Stimulated activated CD4-positive, alpha-beta T cell treated with anti-CD3 and anti-CD28 coated beads, Interleukin-4, amount 100 ng/mL, for 4 hours (primary cell): ENCODE data around the gene HSPA1L.
"Not testable (repeated sequence)": the region's sequence is repeated elsewhere in the genome, so short reads cannot be mapped to it uniquely, and the experiment has no call there.

Experiments
- DNase-seq, 2 experiments: peaks; one replicate each; pipeline ENCODE4 v3.0.0-alpha.2; 2020

Gene HSPA1L

DNA sequence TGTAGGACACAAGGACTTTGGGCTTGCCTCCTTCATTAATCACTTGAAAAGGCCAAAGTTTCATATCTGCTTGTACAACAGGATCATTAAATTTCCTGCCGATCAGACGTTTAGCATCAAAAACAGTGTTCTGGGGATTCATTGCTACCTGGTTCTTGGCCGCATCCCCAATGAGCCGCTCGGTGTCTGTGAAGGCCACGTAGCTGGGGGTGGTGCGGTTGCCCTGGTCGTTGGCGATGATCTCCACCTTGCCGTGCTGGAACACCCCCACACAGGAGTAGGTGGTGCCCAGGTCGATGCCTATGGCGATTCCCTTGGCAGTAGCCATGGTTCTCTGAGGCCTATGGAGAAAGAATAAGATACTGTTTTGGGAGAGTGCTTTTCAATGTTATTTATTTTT is 3.4 kb downstream of the HSPA1L start:
- DNase-seq, result no peak

GRCh38 chr6:31808599-31808998 is 6.5 kb downstream of the HSPA1L start:
- DNase-seq, result not testable (repeated sequence)

DNA sequence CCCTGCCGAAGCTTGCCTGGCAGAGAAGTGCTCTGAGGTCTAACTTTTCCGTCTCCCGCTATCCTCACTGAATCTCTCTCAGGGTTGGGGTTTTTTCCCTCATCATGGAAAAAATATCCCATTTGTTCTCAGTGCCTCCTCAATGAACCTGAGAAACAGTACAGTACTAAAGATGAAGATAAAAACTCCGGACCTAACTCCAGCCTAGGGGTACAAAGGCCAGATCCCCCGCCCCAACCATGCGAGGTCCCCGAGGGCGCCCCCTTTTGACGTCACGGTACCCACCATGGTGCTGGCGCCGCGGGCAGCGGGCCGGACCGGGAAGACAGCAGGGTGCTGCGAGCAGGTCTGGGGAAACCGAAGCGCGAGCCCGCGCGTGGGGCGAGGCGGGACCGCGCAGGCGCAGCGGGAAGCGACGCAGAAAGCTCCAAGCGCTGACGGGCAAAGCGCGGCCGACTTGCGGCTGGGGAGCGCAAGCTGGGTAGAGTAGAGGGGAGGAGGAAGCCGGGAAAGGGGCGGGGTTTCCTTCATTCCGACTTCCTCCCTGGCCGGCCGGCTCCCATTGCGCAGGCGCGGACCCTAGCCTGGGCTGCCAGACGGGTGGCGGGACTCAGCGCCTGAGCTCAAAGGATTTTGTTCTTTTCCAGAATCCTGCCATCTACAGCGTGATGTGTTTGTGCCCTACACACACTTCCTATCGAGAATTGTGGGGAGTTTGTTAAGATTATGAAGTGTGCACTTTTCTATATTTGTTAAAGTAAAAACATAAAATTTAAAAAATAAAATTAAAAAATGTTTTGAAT is 8.4 kb downstream of the HSPA1L start, which contains the start of gene LSM2:
Gene LSM2, minus strand, starts transcription at position 497 of the 803 bp plus-strand sequence. Its CDS starts 209 bp downstream, at position 288.
- peak; percentile 96 to 97 for DNase-seq

- DNase-seq, result no peak
Observed at GRCh38 chr6:31805939-31806469, 9.1 kb downstream of the HSPA1L start.

GRCh38 chr6:31801031-31801927 is 13.8 kb downstream of the HSPA1L start:
- not testable (repeated sequence) for DNase-seq

GRCh38 chr6:31799781-31800180 is 15.3 kb downstream of the HSPA1L start:
- DNase-seq, result no peak

GRCh38 chr6:31797588-31797987 is 17.5 kb downstream of the HSPA1L start:
- no peak for DNase-seq

GRCh38 chr6:31796993-31797385 is 18.1 kb downstream of the HSPA1L start:
- no peak for DNase-seq

GRCh38 chr6:31795616-31796298 is 19.3 kb downstream of the HSPA1L start, which contains the start of gene VARS1:
Gene VARS1, minus strand, starts transcription at chr6:31795752. Its CDS starts 535 bp downstream, at chr6:31795217.
- peak; percentile 76 to 82 for DNase-seq

- DNase-seq, result no peak
Observed at GRCh38 chr6:31794866-31795615, 20.0 kb downstream of the HSPA1L start.

DNA sequence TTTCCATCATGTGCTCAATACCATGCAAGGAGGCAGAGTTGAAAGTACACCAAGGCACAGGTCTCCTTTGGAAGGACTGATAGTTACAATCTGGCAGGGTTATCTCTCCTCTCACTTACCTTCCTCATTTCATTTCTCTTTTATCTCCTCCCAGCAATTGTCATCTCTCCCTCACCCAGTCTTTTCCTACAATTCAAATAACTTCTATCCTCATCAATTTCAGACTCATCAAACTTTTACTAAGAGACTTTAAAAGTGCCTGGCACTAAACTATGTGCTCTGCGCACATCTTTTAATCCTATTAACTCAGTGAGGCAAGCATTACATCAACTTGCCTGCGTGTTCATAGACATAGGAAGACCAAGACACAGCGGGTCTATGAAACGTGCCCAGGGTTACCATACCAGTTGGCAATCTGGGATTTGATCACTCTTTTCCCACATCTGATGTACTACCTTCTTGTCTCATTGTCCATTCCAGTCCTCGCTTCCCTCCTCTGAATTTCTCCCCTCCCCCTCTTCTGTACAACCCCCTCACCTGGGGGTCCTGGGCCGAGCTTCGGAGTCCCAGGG is 20.7 kb downstream of the HSPA1L start:
- no peak for DNase-seq

DNA sequence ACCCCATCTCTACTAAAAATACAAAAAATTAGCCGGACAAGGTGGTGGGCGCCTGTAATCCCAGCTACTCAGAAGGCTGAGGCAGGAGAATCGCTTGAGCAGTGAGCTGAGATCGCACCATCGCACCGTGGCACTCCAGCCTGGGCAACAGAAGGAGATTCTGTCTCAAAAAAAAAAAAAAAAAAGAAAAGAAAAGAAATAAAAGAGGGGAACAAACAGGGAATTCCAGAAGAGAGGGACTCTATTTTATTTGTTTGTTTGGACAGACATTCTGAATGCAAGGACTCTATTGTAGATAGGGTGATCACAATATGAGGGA is 21.2 kb downstream of the HSPA1L start:
- not testable (repeated sequence) for DNase-seq

DNA sequence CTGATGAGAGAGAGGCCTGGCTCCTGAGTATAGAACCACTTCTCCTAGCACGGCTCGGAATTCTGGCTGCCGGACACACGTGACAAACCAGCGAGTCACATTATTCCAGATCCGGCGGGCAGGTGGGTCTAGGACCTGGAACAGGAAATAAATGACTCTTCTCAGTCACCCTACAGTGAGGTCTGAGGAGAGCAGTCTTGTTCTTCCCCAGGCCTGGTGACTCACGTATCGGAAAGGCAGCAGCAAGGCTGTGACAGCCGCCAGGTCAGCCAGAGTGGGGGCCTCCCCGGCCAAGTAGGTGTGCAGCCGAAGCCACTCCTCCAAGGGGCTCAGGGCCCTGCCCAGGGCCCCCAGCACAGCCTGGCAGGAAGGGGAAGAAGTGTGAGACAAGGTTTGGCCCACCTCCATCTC is 22.3 kb downstream of the HSPA1L start:
- DNase-seq, result no peak

DNA sequence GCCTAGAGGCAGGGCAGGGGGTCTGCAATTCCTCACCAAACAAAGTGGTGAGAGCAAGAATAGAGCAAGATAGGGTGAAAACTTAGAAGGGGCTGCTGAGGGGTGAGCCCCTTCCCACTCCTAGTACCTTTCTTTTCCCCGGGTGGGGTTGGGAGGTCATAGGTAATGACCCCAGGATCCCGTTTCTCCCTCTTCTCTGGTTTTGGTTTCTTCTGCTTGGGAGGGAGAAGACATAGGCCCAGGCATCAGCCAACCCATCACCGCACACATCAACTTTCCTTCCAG is 23.1 kb downstream of the HSPA1L start:
- no peak for DNase-seq

GRCh38 chr6:31791324-31792089 is 23.6 kb downstream of the HSPA1L start:
- no peak for DNase-seq

- no peak for DNase-seq
Observed at GRCh38 chr6:31785475-31785874, 29.6 kb downstream of the HSPA1L start.

GRCh38 chr6:31784098-31784925 is 30.8 kb downstream of the HSPA1L start:
- DNase-seq, result no peak

GRCh38 chr6:31782126-31782855 is 32.8 kb downstream of the HSPA1L start:
- no peak for DNase-seq
